HEK293T (cell line): Measurements from ENCODE around the gene NOS2.
"Not testable (repeated sequence)": the region's sequence is repeated elsewhere in the genome, so short reads cannot be mapped to it uniquely, and the experiment has no call there.

Experiments used
- CTCF ChIA-PET: fragments of 350-600 bp; formaldehyde crosslinking; extraction: SDS; loops from one replicate; lab custom pipeline; 2021; ENCODE audit warnings: antibody characterized with exemption, inconsistent platforms; lab: Yijun Ruan, JAX
- POLR2A ChIA-PET: fragments of 350-600 bp; formaldehyde crosslinking; extraction: SDS; loops from one replicate; lab custom pipeline; 2020; ENCODE audit warnings: antibody characterized with exemption, inconsistent platforms; lab: Yijun Ruan, JAX
- DNase-seq: peaks from one replicate; pipeline ENCODE4 v3.0.0; 2012; ENCODE audit warnings: mixed read lengths; ENCODE audit errors: extremely low spot score
- ARNT ChIP-seq: fragments of 450-650 bp; IDR thresholded peaks from 2 replicates; pipeline ENCODE4 v1.6.1; 2017; ENCODE audit warnings: mild to moderate bottlenecking
- BHLHE40 ChIP-seq: fragments of 450-650 bp; IDR thresholded peaks from 2 replicates; pipeline ENCODE4 v1.6.1; 2016; ENCODE audit warnings: mild to moderate bottlenecking, moderate library complexity, borderline replicate concordance
- CTBP1 ChIP-seq: fragments of 450-650 bp; IDR thresholded peaks from 2 replicates; pipeline ENCODE4 v1.6.1; 2016; ENCODE audit warnings: borderline replicate concordance
- ELF4 ChIP-seq: fragments of 450-650 bp; IDR thresholded peaks from 2 replicates; pipeline ENCODE4 v1.6.1; 2017; ENCODE audit warnings: antibody characterized with exemption
- FOXK2 ChIP-seq: fragments of 450-650 bp; IDR thresholded peaks from 2 replicates; pipeline ENCODE4 v1.6.1; 2016; ENCODE audit warnings: mild to moderate bottlenecking
- FOXM1 ChIP-seq: fragments of 450-650 bp; IDR thresholded peaks from 2 replicates; pipeline ENCODE4 v1.6.1; 2017; ENCODE audit warnings: mild to moderate bottlenecking, borderline replicate concordance
- HDGF ChIP-seq: fragments of 450-650 bp; IDR thresholded peaks from 2 replicates; pipeline ENCODE4 v1.6.1; 2017; ENCODE audit warnings: antibody characterized with exemption, borderline replicate concordance
- L3MBTL2 ChIP-seq: fragments of 450-650 bp; conservative IDR thresholded peaks from 2 replicates; pipeline ENCODE4 v1.6.1; 2016; ENCODE audit warnings: mild to moderate bottlenecking
- LEF1 ChIP-seq: fragments of 450-650 bp; IDR thresholded peaks from 2 replicates; pipeline ENCODE4 v1.6.1; 2017; ENCODE audit warnings: mild to moderate bottlenecking, borderline replicate concordance
- NFRKB ChIP-seq: fragments of 450-650 bp; IDR thresholded peaks from 2 replicates; pipeline ENCODE4 v1.6.1; 2016; ENCODE audit warnings: mild to moderate bottlenecking, moderate library complexity
- SP1 ChIP-seq: fragments of 450-650 bp; IDR thresholded peaks from 2 replicates; pipeline ENCODE4 v1.6.1; 2017
- SUZ12 ChIP-seq: fragments of 450-650 bp; IDR thresholded peaks from 2 replicates; pipeline ENCODE4 v1.6.1; 2016; ENCODE audit warnings: mild to moderate bottlenecking
- TARDBP ChIP-seq: fragments of 450-650 bp; IDR thresholded peaks from 2 replicates; pipeline ENCODE4 v1.6.1; 2016
- ZNF384 ChIP-seq: fragments of 450-650 bp; IDR thresholded peaks from 2 replicates; pipeline ENCODE4 v1.6.1; 2016
- TF ChIP-seq, protein P1 (sequence below): fragments of 450-650 bp; IDR thresholded peaks from 2 replicates; pipeline ENCODE4 v1.6.1; 2016

Gene NOS2

DNA sequence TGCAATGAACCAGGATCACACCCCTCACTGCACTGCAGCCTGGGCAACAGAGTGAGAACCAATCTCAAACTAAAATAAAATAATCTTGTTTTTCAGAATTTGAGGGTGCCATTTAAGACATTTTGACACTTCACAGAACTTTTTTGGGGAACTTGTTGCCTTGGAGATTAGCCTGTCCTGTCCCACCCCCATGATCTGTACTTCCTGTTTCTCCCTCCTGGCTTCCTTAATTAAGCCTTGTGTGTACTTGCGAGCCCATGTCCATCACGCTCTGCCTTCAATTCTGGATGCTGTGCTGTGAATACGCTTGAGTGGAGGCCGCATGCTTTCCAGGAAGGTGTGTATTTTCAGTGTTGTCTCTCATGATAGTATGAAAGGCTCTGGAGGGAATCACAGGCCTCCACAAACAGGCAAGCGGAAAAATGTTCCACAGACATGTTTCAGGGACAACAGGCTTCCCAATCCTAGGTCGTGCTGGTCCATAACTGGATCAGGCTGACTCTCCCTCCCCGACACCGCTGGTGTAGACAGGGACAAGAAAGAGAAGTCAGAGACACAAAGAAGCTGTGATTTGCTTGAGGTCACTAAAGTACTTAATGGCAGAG, 56.9 kb downstream of the NOS2 start:
- DNase-seq: no peak
- CTCF ChIA-PET: no interaction called here
- no peak for TF ChIP-seq TARDBP
- TF ChIP-seq CTBP1: no peak
- TF ChIP-seq SUZ12: no peak
- no peak for TF ChIP-seq L3MBTL2
- no peak for TF ChIP-seq ARNT
- POLR2A ChIA-PET: interaction anchor here (0.6 kb wide), 1 partner anchor 506 kb away, joined by 3 read pairs; no protein-coding TSS in a partner anchor

DNA sequence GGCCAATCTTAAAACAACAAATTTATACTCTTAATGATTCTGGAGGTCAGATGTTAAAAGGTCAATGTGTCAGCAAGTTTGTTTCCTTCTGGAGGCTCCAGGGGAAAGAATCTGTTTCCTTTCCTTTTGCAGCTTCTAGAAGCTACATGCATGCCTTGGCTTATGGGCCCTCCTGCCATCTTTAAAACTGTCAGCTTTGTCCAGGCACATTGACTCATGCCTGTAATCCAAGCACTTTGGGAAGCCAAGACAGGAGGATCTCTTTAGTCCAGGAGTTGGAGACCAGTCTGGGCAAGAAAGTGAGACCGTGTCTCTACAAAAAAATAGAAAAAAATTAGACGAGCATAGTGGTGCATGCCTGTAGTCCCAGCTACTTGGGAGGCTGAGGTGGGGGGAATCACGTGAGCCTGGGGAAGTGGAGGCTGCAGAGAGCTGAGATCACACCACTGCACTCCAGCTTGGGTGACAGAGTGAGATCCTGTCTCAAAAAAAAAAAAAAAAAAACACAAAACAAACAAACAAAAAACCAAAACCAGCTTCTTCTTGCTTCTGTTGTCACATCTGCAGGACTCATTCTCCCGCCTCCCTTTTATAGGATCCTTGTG, 58.3 kb downstream of the NOS2 start:
- ChIA-PET CTCF (interaction anchor here (0.6 to 1.2 kb wide), 2 partner anchors 14 to 661 kb away, joined by 3 to 5 read pairs; no protein-coding TSS in a partner anchor), POLR2A (no interaction called here)
- DNase-seq: no peak
- TF ChIP-seq LEF1 (no peak), SUZ12 (no peak), FOXK2 (no peak), SP1 (no peak), NFRKB (no peak), HDGF (no peak)

DNA sequence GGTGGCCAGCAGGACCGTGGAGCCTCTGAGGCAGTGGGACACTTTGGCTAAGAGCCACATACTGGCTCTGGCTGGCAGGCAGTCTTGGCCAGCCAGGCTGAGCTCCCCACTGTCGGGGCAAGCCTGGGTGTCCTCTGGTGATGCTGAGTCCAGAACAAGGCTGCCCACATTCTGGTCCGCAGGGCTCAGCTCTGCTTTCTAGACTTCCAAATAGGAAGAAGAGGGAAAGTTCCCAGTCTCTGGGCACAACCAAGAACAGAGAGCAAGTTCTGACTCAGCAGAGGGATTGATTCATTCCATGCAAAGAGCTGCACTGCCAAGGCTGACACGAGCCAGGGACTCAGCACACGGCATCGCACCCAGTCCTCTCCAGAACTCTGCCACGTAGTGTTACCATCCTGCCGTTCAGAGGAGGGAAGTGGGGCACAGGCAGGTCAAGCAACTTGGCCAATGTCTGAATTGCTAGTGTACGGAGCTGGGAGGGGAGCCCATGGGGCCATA, 58.9 kb downstream of the NOS2 start:
- POLR2A ChIA-PET: no interaction called here
- CTCF ChIA-PET: interaction anchor here (1.2 kb wide), 1 partner anchor 14 kb away, joined by 5 read pairs; no protein-coding TSS in a partner anchor
- no peak for DNase-seq
- TF ChIP-seq NFRKB (no peak), ZNF384 (no peak), L3MBTL2 (no peak)

DNA sequence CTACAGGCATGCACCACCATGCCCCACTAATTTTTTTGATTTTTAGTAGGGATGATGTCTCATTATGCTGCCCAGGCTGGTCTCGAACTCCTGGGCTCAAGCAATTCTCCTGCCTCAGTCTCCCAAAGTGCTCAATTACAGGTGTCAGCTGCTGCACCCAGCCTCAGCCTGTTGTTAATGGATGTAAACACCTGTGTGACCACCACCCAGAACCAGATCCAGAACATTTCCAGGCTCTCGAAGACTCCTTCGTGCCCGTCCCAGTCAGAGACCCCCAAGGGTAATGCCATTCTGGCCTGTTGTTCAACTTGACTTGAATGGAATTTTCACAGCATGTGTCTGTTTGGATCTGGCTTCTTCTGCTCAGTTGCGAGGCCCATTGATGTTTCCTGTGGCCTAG, 59.8 kb downstream of the NOS2 start:
- POLR2A ChIA-PET, DNase-seq: not testable (repeated sequence)
- CTCF ChIA-PET: interaction anchor here (0.6 to 1.6 kb wide), 4 partner anchors 15 to 140 kb away, joined by 3 to 6 read pairs (median 3); no protein-coding TSS in a partner anchor

DNA sequence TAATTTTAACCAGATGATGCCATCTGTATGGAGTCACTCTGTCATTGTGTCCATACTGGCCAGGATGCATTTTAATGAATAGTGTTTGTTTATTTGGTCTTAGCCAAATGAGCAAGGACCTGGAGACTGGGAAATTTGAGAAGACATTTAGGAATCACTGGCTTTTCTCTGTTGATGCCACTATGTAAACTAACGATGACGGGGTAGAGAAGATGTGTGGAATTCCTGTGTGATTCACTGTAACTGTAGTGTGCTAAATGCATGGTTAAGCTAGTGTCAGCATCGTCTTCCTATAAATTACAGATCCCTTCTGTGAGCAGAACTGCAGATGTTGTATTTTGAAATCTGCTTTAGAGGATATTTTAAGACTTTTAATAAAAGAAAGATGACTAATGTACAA, 66.6 kb downstream of the NOS2 start:
- CTCF ChIA-PET: no interaction called here
- POLR2A ChIA-PET: no interaction called here
- TF ChIP-seq FOXM1: no peak
- no peak for DNase-seq

DNA sequence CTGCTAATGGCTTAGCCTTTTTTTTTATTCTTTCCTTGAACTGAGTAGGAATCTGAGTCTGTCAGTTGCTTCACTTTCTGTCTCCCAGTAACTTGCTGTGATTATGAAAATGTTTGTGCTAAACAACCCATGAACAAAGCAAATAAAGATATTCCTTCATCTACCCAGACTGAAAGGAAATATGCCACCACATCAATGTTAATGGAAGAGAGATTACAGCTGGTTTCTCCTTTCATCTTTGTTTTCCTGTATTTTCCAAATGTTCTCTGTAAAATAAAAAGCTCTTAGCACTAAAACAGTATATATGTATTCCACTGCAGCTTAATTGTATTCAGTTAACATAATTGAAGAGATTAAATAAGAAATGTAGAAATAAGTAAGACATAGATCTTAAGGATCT, 67.6 kb downstream of the NOS2 start:
- CTCF ChIA-PET, POLR2A ChIA-PET: not testable (repeated sequence)

DNA sequence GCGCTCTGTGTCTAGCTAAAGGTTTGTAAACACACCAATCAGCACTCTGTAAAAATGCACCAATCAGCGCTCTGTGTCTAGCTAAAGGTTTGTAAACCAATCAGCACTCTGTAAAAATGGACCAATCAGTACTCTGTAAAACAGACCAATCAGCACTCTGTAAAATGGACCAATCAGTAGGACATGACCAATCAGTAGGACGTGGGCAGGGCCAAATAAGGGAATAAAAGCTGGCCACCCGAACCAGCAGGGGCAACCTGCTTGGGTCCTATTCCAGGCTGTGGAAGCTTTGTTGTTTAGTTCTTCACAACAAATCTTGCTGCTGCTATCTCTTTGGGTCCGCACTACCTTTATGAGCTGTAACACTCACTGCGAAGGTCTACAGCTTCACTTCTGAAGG, 74.3 kb downstream of the NOS2 start:
- POLR2A ChIA-PET, DNase-seq, CTCF ChIA-PET: not testable (repeated sequence)

More for the DNA sequence above, 67.6 kb downstream of the NOS2 start:
- DNase-seq: not testable (repeated sequence)

DNA sequence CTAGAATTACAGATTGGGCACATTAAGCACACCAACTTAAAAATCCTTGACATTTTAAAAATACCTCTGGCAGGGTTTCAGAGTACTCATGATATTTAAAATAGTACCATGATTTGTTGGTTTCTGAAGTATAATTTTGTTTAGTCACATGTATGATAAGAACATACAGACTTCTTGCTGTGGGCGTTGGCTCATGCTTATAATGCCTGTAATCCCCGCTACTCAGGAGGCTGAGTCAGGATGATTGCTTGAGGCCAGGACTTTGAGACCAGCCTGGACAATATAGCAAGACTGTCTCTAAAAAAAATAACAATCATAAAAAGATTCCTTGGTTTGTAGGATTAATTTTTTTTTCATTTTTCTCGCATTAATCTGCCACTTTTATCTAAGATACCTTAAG, 78.5 kb downstream of the NOS2 start:
- TF ChIP-seq ZNF384 (no peak), ELF4 (no peak), LEF1 (no peak), FOXK2 (no peak), BHLHE40 (no peak), CTBP1 (no peak), SUZ12 (no peak), TARDBP (no peak), ARNT (no peak)
- TF ChIP-seq, protein P1, sequence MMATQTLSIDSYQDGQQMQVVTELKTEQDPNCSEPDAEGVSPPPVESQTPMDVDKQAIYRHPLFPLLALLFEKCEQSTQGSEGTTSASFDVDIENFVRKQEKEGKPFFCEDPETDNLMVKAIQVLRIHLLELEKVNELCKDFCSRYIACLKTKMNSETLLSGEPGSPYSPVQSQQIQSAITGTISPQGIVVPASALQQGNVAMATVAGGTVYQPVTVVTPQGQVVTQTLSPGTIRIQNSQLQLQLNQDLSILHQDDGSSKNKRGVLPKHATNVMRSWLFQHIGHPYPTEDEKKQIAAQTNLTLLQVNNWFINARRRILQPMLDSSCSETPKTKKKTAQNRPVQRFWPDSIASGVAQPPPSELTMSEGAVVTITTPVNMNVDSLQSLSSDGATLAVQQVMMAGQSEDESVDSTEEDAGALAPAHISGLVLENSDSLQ: no peak
- POLR2A ChIA-PET: no interaction called here
- CTCF ChIA-PET: no interaction called here
- DNase-seq: no peak
